Measurements from ENCODE around the gene RIN1.

DNA sequence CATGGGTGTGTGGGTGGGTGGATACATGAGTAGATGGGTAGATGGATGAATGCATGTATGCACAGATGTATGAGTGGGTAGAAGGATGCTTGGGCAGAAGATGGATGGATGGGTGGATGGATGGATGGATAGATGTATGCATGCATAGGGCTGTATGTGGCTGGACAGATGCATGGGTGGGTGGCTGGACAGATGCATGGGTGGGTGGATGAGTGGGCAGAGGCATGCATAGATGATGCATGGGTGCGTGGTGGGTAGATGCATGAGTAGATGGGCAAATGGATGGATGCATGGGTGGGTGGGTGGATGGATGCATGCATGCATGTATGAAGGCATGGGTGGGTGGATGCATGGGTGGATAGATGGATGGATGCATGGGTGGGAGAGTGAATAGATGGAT, 12.6 kb downstream of the RIN1 start:
- TF ChIP-seq, protein P1, sequence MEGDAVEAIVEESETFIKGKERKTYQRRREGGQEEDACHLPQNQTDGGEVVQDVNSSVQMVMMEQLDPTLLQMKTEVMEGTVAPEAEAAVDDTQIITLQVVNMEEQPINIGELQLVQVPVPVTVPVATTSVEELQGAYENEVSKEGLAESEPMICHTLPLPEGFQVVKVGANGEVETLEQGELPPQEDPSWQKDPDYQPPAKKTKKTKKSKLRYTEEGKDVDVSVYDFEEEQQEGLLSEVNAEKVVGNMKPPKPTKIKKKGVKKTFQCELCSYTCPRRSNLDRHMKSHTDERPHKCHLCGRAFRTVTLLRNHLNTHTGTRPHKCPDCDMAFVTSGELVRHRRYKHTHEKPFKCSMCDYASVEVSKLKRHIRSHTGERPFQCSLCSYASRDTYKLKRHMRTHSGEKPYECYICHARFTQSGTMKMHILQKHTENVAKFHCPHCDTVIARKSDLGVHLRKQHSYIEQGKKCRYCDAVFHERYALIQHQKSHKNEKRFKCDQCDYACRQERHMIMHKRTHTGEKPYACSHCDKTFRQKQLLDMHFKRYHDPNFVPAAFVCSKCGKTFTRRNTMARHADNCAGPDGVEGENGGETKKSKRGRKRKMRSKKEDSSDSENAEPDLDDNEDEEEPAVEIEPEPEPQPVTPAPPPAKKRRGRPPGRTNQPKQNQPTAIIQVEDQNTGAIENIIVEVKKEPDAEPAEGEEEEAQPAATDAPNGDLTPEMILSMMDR (IDR thresholded peaks at IDR 0.05), result no peak
- TF ChIP-seq EZH2 (IDR thresholded peaks at IDR 0.05; ENCODE audit: borderline replicate concordance, insufficient read depth, low read depth, low read length, poor library complexity, severe bottlenecking), result no peak
